WTC11 (cell line): ENCODE measurements around the gene AUP1. TPM values are rescaled to one million over a fixed set of nuclear protein-coding genes. Genes with fewer than 3 reads are reported as not detected.

Experiments used
- ATAC-seq: fragments of 200-7000 bp; cut with Tn5 transposase; 2 replicates; pipeline ENCODE4 v1.10.0; 2021; ENCODE audit warnings: mild to moderate bottlenecking, moderate library complexity
- CTCF ChIA-PET: fragments of 300-600 bp; sonication (Branson Sonifier 250); formaldehyde crosslinking; loops from one replicate; lab custom pipeline; 2021; ENCODE audit warnings: antibody characterized with exemption; lab: Charles Lee
- POLR2A ChIA-PET: fragments of 350-600 bp; sonication (Branson Sonifier 250); formaldehyde crosslinking; loops from one replicate; lab custom pipeline; 2021; ENCODE audit warnings: antibody characterized with exemption; lab: Charles Lee
- DNase-seq: peaks from one replicate; pipeline ENCODE4 v3.0.0; 2021; ENCODE audit warnings: low spot score
- H3K27ac Mint-ChIP-seq: 2 replicates; pipeline ENCODE4 v1.8.0; 2021; ENCODE audit warnings: mixed read lengths
- H3K27me3 Mint-ChIP-seq: 2 replicates; pipeline ENCODE4 v1.8.0; 2021; ENCODE audit warnings: low read depth, mild to moderate bottlenecking, moderate library complexity, mixed read lengths
- H3K36me3 Mint-ChIP-seq: 2 replicates; pipeline ENCODE4 v1.8.0; 2021; ENCODE audit warnings: mixed read lengths
- H3K4me1 Mint-ChIP-seq: 2 replicates; pipeline ENCODE4 v1.8.0; 2022; ENCODE audit warnings: mixed read lengths
- H3K4me3 Mint-ChIP-seq: 2 replicates; pipeline ENCODE4 v1.8.0; 2021; ENCODE audit warnings: mild to moderate bottlenecking, moderate library complexity, mixed read lengths
- H3K9me3 Mint-ChIP-seq: 2 replicates; pipeline ENCODE4 v1.8.0; 2021; ENCODE audit warnings: mixed read lengths
- ATF1 ChIP-seq: sonication (generic); formaldehyde crosslinking; IDR thresholded peaks from 2 replicates; pipeline ENCODE4 v1.8.1; 2023; ENCODE audit warnings: mild to moderate bottlenecking, moderate library complexity, missing genetic modification reagents
- CBFB ChIP-seq: sonication (generic); formaldehyde crosslinking; IDR thresholded peaks from 2 replicates; pipeline ENCODE4 v1.8.1; 2022; ENCODE audit warnings: mild to moderate bottlenecking, low read depth, missing genetic modification reagents
- EMX1 ChIP-seq: fragments of 250-450 bp; sonication (Bioruptor Pico); IDR thresholded peaks from 2 replicates; pipeline ENCODE4 v1.8.0; 2021; ENCODE audit warnings: mild to moderate bottlenecking
- ESRRA ChIP-seq: sonication (generic); formaldehyde crosslinking; IDR thresholded peaks from 2 replicates; pipeline ENCODE4 v1.8.1; 2022; ENCODE audit warnings: mild to moderate bottlenecking, missing genetic modification reagents, borderline replicate concordance
- FOXJ3 ChIP-seq: sonication (generic); formaldehyde crosslinking; IDR thresholded peaks from 2 replicates; pipeline ENCODE4 v1.9.0; 2021; ENCODE audit warnings: missing genetic modification reagents, mild to moderate bottlenecking, borderline replicate concordance
- FOXP1 ChIP-seq: sonication (generic); formaldehyde crosslinking; IDR thresholded peaks from 2 replicates; pipeline ENCODE4 v1.8.0; 2022; ENCODE audit warnings: missing genetic modification reagents, mild to moderate bottlenecking, moderate library complexity, borderline replicate concordance
- KAT7 ChIP-seq: sonication (generic); formaldehyde crosslinking; IDR thresholded peaks from 2 replicates; pipeline ENCODE4 v1.8.1; 2023; ENCODE audit warnings: missing genetic modification reagents, mild to moderate bottlenecking, borderline replicate concordance
- RELA ChIP-seq: sonication (generic); formaldehyde crosslinking; IDR thresholded peaks from 2 replicates; pipeline ENCODE4 v1.8.1; 2022; ENCODE audit warnings: missing genetic modification reagents, mild to moderate bottlenecking, borderline replicate concordance
- TCF7 ChIP-seq: sonication (generic); formaldehyde crosslinking; IDR thresholded peaks from 2 replicates; pipeline ENCODE4 v1.8.0; 2022; ENCODE audit warnings: mild to moderate bottlenecking, low read depth, missing genetic modification reagents, moderate library complexity
- ZNF219 ChIP-seq: sonication (generic); formaldehyde crosslinking; IDR thresholded peaks from 2 replicates; pipeline ENCODE4 v1.8.0; 2023; ENCODE audit warnings: missing genetic modification reagents, mild to moderate bottlenecking, borderline replicate concordance
- ZNF263 ChIP-seq: sonication (generic); formaldehyde crosslinking; IDR thresholded peaks from 2 replicates; pipeline ENCODE4 v1.8.1; 2022; ENCODE audit warnings: low read depth, mild to moderate bottlenecking, moderate library complexity, missing genetic modification reagents
- total RNA-seq: library from RNA; stranded (reverse); gene quantifications from 3 replicates; pipeline ENCODE4 v1.2.3, GENCODE V29; 2021
- TF ChIP-seq, protein P1 (sequence below): sonication (generic); formaldehyde crosslinking; IDR thresholded peaks from 2 replicates; pipeline ENCODE4 v1.8.1; 2022; ENCODE audit warnings: mild to moderate bottlenecking, missing genetic modification reagents, moderate library complexity, borderline replicate concordance
- TF ChIP-seq, protein P2 (sequence below): fragments of 250-450 bp; sonication (Bioruptor Pico); IDR thresholded peaks from 2 replicates; pipeline ENCODE4 v1.9.0; 2021; ENCODE audit warnings: moderate library complexity, mild to moderate bottlenecking, inconsistent platforms, borderline replicate concordance

The AUP1 gene
- total RNA-seq, 1 experiment from 2014 or later = 84.9 TPM

DNA sequence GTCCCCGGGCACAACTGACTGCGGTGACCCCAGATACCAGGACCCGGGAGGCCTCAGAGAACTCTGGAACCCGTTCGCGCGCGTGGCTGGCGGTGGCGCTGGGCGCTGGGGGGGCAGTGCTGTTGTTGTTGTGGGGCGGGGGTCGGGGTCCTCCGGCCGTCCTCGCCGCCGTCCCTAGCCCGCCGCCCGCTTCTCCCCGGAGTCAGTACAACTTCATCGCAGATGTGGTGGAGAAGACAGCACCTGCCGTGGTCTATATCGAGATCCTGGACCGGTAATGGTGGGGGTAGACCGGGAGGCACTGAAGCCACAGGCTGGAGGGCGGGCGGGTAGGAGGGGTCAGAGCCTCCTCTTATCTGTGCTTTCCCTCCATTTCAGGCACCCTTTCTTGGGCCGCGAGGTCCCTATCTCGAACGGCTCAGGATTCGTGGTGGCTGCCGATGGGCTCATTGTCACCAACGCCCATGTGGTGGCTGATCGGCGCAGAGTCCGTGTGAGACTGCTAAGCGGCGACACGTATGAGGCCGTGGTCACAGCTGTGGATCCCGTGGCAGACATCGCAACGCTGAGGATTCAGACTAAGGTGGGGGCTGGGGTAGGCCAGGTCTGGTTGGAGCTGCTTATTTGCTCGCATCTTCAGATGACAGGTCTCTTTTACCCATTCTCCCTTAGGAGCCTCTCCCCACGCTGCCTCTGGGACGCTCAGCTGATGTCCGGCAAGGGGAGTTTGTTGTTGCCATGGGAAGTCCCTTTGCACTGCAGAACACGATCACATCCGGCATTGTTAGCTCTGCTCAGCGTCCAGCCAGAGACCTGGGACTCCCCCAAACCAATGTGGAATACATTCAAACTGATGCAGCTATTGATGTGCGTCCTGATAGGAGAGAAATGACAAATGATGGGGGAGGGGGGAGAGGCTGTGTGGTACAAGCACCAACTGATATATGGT, 1.0 kb upstream of the AUP1 start:
- TF ChIP-seq ATF1 (0 out of 2 replicates have a peak, but pooled peaks have one; percentile 45), CBFB (no peak), TCF7 (no peak), KAT7 (CRISPR knock-in tag) (no peak), ESRRA (CRISPR knock-in tag) (no peak), ZNF219 (CRISPR knock-in tag) (no peak)
- peaks cover 38% of the 10 kb centered on the region for H3K36me3 Mint-ChIP-seq
- ChIA-PET POLR2A (interaction anchor here (0.7 to 1.4 kb wide), 5 partner anchors 26 to 73 kb away, joined by 3 to 7 read pairs (median 3); partner anchors contain the start of genes MRPL53 and WBP1), CTCF (interaction anchor here (0.7 to 2.2 kb wide), 7 partner anchors 14 to 196 kb away, joined by 3 to 9 read pairs (median 4); partner anchors contain the start of gene LOXL3)
- H3K4me1 Mint-ChIP-seq = peaks cover 14% of the 10 kb centered on the region
- no peak overlapping the region for H3K27ac Mint-ChIP-seq
- H3K4me3 Mint-ChIP-seq = peak overlapping the region; percentile 99
- DNase-seq = peak; percentile 30
- peak; percentile 6 for ATAC-seq
- H3K27me3 Mint-ChIP-seq = no peaks in the 10 kb centered on the region
- 0 out of 2 replicates have a peak, but pooled peaks cover 3% of the 10 kb centered on the region for H3K9me3 Mint-ChIP-seq

DNA sequence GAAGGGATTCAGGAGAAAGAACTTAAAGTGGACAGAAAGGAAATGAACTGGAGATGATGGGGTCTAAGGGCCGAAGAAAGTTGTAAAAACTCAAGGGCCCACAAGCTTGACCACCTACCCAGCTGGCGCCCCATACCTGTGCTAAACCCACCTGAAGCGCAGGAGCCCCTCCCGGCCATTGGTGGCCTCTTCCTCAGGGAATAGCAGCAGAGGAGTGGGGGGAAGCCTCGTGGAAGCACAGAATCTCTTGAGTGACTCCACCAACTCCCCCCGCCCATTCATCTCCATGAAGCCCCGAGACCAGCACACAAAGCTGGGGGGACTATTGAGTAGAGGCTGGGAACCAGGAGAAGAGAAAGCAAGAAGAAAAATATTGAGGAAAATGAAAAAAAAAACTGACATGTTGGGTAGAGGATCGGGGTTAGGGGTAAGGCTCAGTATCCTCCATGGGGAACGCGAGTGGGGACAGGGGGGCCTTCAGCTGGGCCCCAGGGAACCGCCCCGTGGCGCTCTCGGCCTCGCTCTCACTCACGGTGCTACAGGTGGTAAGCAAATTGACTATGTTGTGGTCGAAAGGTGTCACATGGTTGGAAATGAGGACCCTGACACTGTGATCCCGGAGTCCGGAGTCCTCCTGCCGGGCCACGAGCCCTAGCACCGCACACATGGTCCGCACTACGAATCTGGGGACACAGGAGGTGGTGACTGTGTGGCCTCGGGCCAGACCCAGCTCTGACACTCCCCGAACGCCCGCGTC, 728 bp downstream of the AUP1 start:
- TF ChIP-seq, protein P1, sequence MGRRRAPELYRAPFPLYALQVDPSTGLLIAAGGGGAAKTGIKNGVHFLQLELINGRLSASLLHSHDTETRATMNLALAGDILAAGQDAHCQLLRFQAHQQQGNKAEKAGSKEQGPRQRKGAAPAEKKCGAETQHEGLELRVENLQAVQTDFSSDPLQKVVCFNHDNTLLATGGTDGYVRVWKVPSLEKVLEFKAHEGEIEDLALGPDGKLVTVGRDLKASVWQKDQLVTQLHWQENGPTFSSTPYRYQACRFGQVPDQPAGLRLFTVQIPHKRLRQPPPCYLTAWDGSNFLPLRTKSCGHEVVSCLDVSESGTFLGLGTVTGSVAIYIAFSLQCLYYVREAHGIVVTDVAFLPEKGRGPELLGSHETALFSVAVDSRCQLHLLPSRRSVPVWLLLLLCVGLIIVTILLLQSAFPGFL = no peak
- no peak for TF ChIP-seq ZNF263 (CRISPR knock-in tag)
- TF ChIP-seq FOXJ3 (CRISPR knock-in tag) = no peak
- TF ChIP-seq, protein P2, sequence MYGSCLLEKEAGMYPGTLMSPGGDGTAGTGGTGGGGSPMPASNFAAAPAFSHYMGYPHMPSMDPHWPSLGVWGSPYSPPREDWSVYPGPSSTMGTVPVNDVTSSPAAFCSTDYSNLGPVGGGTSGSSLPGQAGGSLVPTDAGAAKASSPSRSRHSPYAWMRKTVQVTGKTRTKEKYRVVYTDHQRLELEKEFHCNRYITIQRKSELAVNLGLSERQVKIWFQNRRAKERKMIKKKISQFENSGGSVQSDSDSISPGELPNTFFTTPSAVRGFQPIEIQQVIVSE (CRISPR knock-in tag) = no peak
- 0 out of 2 replicates have a peak, but pooled peaks have one; percentile 27 for TF ChIP-seq FOXP1 (CRISPR knock-in tag)
- TF ChIP-seq CBFB = no peak
- no peak for TF ChIP-seq EMX1 (CRISPR knock-in tag)
- no peak for TF ChIP-seq RELA
- CTCF ChIA-PET = interaction anchor here (0.7 to 2.2 kb wide), 7 partner anchors 12 to 137 kb away, joined by 3 to 9 read pairs (median 4); partner anchors contain the start of genes CCDC142, LOXL3, PCGF1 and TTC31
- H3K9me3 Mint-ChIP-seq = 0 out of 2 replicates have a peak, but pooled peaks cover 3% of the 10 kb centered on the region
- ATAC-seq (no peak), DNase-seq (no peak)
- peak overlapping the region; percentile 93 for H3K27ac Mint-ChIP-seq
- peaks cover 14% of the 10 kb centered on the region for H3K4me1 Mint-ChIP-seq
- POLR2A ChIA-PET = interaction anchor here (0.8 to 1.4 kb wide), 3 partner anchors 25 to 71 kb away, joined by 3 to 7 read pairs (median 3); partner anchors contain the start of genes LOXL3 and WBP1
- H3K27me3 Mint-ChIP-seq = peaks cover 3% of the 10 kb centered on the region
- peak overlapping the region; percentile 99 for H3K4me3 Mint-ChIP-seq
- H3K36me3 Mint-ChIP-seq = peaks cover 34% of the 10 kb centered on the region

DNA sequence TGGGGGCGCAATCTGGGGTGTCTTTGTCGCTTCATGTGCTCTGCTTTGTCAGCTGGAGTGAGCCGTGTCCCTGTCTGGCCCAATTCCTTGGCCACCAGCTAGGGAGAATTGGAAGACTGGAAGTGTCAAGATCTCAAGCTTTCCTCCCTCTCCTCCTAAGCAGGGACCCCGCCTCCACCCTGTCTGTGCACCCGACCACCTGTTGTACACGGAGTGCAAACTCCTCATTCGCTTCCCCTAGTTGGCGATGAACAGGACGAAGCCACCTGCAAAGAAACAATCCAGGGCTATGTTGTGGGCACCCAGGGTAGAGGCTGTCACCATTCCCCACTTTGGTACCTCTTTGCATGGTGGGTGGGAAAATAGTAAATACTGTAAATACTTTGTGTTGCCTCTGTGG, 1.8 kb downstream of the AUP1 start:
- H3K27ac Mint-ChIP-seq = no peak overlapping the region
- TF ChIP-seq, protein P2 (CRISPR knock-in tag) = no peak
- ChIA-PET CTCF (no interaction called here), POLR2A (no interaction called here)
- peaks cover 11% of the 10 kb centered on the region for H3K27me3 Mint-ChIP-seq
- H3K4me1 Mint-ChIP-seq = peaks cover 14% of the 10 kb centered on the region
- no peak for ATAC-seq
- H3K4me3 Mint-ChIP-seq = peak overlapping the region; percentile 99
- peaks cover 28% of the 10 kb centered on the region for H3K36me3 Mint-ChIP-seq
- H3K9me3 Mint-ChIP-seq = 0 out of 2 replicates have a peak, but pooled peaks cover 3% of the 10 kb centered on the region
- DNase-seq = no peak
